Camera-type eye (tissue), 1 donor: ENCODE measurements around the gene MAJIN. TPM values are rescaled to one million over a fixed set of nuclear protein-coding genes. Genes with fewer than 3 reads are reported as not detected.

Experiments
- total RNA-seq: library from RNA; depleted of rRNA; stranded (reverse); fragments of >200 nt; gene quantifications from one replicate; pipeline ENCODE4 v1.2.3, GENCODE V29; 2014

MAJIN gene, protein sequence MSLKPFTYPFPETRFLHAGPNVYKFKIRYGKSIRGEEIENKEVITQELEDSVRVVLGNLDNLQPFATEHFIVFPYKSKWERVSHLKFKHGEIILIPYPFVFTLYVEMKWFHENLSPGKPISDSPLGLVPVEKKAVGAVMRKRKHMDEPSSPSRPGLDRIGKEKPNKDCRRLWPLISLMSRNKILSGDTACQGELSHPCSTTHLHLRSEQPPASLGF
- not detected for total RNA-seq

DNA sequence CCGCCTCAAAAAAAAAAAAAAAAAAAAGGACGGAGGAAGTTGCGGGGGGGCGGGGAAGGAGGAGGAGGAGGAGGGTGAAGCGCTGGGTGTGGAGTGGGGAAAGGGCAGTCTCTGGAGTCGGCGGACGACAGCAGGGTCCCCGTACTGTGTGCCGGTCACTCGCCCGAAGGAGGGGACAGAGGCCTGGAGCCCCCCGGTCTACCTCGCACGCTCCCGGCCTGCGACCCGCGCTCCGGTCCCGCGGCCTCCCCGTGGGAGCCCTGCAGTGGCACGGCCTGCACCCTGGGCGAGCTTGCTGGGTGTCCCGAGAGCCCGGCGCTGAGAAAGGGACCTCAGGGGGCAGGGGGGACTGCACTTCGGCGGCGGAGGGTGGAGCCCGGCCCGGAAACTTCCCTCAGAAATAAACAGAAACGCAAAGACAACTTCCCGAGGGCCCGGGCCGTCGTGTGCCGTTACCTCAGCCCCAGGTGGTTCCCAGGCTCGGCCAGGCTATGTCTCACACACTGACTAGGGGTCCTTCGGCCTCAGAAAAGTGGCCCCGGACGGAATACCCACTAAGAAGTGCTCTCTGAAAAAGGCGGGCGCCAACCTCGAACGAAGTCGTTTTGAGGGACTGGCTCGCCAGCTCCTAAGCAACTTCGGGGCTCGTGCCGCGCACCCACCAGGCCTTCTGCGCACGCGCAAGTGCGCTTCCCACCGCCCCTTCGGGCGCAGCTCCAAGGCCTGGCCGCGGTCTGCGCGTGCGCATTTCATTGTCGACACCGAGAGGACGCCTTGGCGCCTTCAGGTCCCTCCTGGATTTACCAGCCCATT, at the start of gene MAJIN:
Gene MAJIN, minus strand, starts transcription at position 688 of the 813 bp plus-strand sequence. CDS start 12,703 bp downstream, outside the sequence.

DNA sequence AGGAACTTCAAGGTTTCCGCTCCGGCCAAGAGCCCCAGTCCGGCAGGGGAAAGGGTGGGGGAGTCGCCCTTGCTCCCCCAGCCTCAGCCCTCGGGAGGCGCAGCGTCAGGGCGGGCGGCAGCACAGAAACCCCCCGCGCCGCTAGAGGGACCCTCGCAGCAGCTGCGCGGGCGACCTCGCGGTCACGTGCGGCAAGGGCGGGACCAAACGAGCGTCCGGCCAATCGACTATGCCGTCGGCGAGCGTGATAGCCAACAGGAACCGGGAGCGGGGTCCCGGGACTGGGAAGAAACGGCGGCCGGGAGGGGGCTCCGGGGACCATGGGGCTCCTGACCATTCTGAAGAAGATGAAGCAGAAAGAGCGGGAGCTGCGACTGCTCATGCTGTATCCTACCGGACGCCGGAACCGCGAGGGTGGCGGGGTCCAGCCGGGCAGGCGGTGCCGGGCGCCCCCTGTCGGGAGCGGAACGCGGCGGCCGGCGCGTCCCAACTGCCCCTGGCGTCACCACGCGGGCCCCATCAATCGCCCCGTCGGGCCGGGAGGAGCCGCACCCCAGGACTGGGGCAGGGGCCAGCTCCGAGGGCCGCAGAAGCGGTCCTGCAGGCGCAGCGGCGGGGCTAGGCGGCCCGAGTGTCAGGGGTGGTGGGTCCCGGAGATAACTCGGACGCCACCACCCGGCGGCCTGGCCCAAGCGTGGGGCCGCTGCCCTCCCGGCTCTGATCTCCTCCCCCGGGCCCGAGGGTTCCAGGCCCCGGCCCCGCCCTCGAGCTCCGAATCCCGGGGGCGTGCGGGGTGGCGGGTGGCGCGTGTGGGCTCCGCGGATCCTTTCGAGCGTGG, 42.2 kb upstream of the MAJIN start, which contains the start of gene ARL2:
Gene ARL2, plus strand, starts transcription at position 273 of the 838 bp plus-strand sequence. Its CDS starts 48 bp downstream, at position 321.

DNA sequence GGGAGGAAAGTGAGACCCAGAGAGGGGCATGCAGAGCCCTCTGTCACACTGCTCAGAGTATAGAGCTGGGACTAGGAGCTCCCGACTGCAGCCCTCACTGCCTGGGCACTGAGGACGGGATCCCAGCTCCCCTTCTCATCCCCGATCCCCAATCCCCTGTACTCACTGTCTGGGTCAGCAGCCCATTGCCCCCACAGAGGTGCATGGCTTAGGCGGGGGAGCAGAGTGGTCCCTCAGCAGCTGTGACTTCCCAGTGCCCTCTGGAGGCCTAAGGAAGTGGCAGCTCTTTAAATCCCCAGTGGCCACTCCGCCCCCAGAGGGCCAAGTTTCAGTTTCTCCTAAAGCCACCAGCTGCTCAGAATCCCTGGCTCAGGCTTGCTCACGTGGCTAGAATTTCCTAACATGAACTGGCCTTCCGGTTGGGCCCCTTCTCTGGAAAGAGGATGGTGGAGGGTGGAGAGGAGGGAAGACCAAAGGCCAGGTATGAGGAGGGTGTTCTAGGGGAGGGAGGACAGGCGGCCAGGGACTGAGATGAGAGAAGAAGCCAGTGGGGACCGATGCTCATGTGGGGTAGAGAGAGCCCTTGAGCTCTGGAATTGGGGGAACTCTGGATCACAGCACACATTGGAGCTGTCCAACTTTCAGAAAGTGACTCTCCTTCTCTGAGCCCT, 24.9 kb upstream of the MAJIN start, which contains the start of gene BATF2:
Gene BATF2, minus strand, starts transcription at position 262 of the 671 bp plus-strand sequence. Its CDS starts 57 bp downstream, at position 205.

DNA sequence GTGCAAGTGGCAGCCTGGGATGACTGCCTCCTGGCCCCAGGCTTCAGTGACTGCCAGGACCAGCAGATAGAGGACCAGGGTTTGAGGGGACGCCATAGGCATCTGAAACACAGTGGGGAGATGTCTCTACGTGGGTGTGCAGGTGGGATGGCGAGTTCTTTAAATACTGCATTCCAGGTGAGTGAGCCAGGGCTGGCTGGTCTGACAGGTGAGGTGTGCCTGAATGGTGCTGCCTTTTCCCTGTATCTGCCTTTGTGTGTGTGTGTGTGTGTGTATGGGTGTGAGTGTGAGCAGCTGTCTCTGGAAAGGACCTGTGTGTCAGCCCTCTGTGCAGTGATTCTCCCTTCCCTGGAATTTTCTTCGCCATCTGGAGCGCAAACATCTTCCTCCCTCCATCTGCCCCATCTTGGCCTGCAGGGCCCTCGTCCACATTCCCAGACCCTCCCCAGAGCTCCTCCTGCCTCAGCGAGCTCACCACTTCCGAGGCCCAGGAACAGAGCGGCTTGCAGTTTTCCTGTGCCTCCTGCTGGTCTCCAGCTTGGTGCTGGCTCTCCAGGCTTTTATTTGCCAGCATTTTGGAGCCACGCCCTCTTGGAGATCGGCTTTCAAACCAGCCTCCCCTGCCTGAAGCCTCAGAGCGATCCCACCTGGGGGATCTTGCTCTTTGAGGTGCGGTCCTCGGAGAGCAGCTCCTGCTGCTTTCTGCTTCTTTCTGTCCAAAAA, 36.4 kb downstream of the MAJIN start, which contains the start of gene GPHA2:
Gene GPHA2, minus strand, starts transcription at position 535 of the 723 bp plus-strand sequence. Its CDS starts 433 bp downstream, at position 102.

DNA sequence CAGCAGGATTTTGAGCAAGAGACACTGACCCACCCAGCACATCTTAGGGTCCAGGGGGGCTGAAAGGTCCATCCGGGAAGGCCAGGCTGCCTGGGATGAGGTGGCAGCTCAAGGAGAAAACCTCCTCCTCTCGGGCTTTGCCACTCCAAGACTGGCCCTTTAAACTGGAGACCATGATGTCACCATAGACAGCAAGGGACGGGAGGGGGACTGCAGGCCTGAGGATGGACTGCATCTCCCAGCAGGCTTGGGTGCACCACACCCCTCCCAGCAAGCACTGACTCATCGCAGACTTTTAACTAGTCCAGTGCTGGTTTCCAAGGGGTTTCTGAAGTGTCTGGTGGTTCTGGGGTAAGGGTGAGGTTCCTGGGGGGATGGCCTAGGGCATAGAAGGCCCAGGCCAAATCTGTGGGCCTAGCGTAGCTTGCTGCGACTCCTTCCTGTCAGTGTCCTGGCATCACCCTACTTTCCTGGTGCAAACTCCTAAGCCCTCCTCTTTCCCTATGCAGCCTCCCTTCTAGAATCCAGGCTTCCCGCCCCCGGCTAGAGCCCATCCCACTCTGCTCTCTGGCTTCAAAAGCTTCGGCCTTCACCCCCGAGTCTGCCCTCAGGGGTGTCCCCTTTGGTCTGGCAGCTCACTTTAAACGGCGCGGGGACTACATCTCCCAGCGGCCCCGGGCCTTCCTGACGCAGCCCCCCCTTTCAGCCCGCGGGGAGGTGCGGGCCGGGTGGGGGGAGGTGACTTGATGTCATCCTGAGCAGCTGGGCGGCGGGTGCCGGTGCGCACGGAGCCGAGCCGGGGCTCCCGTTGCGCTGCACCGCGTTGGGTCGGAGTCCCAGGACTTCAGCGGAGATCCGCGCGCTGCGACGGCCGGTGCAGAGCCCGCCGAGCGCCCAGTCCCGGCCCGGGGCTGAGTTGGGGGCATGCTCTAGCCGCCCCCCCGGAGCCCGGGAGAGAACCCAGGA, 47.7 kb downstream of the MAJIN start, which contains the start of gene PPP2R5B:
Gene PPP2R5B, plus strand, starts transcription at position 746 of the 966 bp plus-strand sequence. CDS start 1,046 bp downstream, outside the sequence.

DNA sequence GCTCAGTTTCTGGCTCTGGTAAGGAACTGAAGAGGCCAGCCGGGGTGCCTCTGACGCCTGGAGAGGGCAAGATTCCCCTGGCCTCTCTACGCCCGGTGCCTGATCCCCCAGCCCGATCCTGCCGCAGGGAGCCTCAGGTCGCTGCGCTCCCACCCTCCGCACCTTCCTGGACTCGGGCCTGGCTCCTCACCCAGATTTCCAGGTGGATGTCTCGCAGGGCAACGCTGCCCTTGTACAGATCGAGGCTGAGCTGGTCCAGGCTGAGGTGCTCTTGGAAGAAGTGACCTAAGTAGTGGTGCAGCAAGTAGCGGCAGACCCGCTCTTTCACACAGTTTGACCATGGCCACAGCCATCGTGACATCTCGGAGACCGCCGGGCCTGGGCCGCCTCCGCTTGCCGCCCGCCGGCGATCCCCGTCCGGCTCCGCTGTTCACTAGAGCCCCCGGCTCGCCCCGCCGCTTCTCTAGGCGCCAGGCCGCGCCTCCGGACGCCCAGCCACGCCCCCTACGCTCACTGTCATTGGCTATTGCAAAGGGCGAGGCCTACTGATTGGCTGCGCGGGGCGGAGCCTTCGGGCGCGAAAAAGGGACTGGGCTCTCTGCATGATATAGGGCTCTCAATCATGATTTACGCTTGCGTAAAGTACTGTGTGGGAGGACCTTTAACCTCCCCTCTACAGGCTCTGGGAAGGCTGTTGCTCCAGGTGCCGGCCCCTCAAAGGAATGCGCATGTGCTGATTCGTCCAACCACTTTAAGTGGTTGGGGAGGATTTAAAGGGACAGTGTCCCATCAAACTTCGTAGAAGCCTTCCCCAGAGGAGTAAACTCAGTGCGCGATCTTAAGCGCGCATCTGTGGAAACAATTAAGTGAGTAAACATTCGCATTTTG, 54.9 kb downstream of the MAJIN start, which contains the start of gene ATG2A:
Gene ATG2A, minus strand, starts transcription at position 435 of the 888 bp plus-strand sequence. Its CDS starts 74 bp downstream, at position 361.

Other genes with a start within 250 kb of the MAJIN start
- gene NRXN2, start 248.9 kb downstream of the MAJIN start, total RNA-seq = 83.9 TPM
- gene RASGRP2, start 228.0 kb downstream of the MAJIN start, total RNA-seq = 10.9 TPM
- 24.2 TPM for gene PYGM, start 212.1 kb downstream of the MAJIN start, total RNA-seq
- gene SF1, start 193.6 kb downstream of the MAJIN start, total RNA-seq = 215 TPM
- gene MAP4K2, start 168.9 kb downstream of the MAJIN start, total RNA-seq = 15.7 TPM
- 24.4 TPM for gene MEN1, start 161.6 kb downstream of the MAJIN start, total RNA-seq
- gene CDC42BPG, start 127.5 kb downstream of the MAJIN start, total RNA-seq = 2.4 TPM
- gene EHD1, start 93.5 kb downstream of the MAJIN start, total RNA-seq = 64.3 TPM
- 15.8 TPM for gene ATG2A, start 54.9 kb downstream of the MAJIN start, total RNA-seq
- gene PPP2R5B, start 47.4 kb downstream of the MAJIN start, total RNA-seq = 23.0 TPM
- gene GPHA2, start 36.2 kb downstream of the MAJIN start, total RNA-seq = not detected
- 0.16 TPM for gene BATF2, start 24.9 kb upstream of the MAJIN start, total RNA-seq
- 76.0 TPM for gene ARL2, start 42.1 kb upstream of the MAJIN start, total RNA-seq
- gene SNX15, start 55.3 kb upstream of the MAJIN start, total RNA-seq = 15.1 TPM
- gene SAC3D1, start 69.1 kb upstream of the MAJIN start, total RNA-seq = 6.2 TPM
- gene NAALADL1, start 86.4 kb upstream of the MAJIN start, total RNA-seq = 22.0 TPM
- 3.7 TPM for gene CDCA5, start 111.9 kb upstream of the MAJIN start, total RNA-seq
- gene ZFPL1, start 112.1 kb upstream of the MAJIN start, total RNA-seq = 28.7 TPM
- gene VPS51, start 124.1 kb upstream of the MAJIN start, total RNA-seq = 643 TPM
- gene TM7SF2, start 139.8 kb upstream of the MAJIN start, total RNA-seq = 45.1 TPM
- gene ZNHIT2, start 145.6 kb upstream of the MAJIN start, total RNA-seq = 6.6 TPM
- gene FAU, start 150.0 kb upstream of the MAJIN start, total RNA-seq = 256 TPM
- 62.3 TPM for gene MRPL49, start 150.2 kb upstream of the MAJIN start, total RNA-seq
- gene SYVN1, start 162.4 kb upstream of the MAJIN start, total RNA-seq = 29.2 TPM
- not detected for gene SPDYC, start 198.1 kb upstream of the MAJIN start, total RNA-seq
- gene CAPN1, start 209.8 kb upstream of the MAJIN start, total RNA-seq = 91.5 TPM